ENCODE measurements around the gene MGAT4B. TPM values are rescaled to one million over a fixed set of nuclear protein-coding genes. Genes with fewer than 3 reads are reported as not detected.

The MGAT4B gene
- total RNA-seq, 1 donor from 2014 or later: 163 TPM

DNA sequence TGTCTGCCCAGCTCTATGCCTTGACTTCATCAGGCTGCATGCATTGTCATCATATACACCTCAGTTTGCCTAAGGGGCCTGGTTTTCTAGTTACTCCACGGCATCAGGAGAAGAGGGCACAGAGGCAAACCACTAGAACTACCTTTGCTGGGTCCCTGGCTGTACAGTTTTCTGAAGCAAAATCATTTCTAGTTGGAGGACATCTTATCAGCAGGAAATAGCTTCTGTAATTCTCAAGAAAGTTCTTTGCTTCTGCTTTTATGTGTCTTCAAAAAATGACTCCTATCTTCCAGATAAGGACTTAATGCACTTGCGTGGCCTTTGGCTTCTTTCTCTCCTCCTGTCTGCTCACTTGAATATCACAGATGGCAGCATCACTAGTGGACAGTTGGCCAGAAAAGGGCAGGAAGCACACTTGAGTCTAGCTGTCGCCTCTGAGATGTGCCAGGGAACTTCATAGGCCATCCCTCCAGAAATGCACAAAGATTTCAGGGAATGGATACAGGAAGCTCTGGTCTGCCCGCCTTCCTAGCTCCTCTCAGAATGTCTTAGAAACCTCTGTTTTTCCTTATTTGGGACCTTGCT, 35.3 kb downstream of the MGAT4B start:
- Mint-ChIP-seq H3K4me1 (ENCODE audit: unreplicated experiment) (no peaks in the 10 kb centered on the region), H3K4me3 (ENCODE audit: unreplicated experiment) (no peak overlapping the region), H3K27me3 (ENCODE audit: unreplicated experiment) (peaks cover 3% of the 10 kb centered on the region), H3K27ac (ENCODE audit: unreplicated experiment) (no peak overlapping the region), H3K36me3 (ENCODE audit: low read depth, unreplicated experiment) (peaks cover 53% of the 10 kb centered on the region), H3K9me3 (ENCODE audit: unreplicated experiment) (no peaks in the 10 kb centered on the region)
- TF ChIP-seq, protein P1, sequence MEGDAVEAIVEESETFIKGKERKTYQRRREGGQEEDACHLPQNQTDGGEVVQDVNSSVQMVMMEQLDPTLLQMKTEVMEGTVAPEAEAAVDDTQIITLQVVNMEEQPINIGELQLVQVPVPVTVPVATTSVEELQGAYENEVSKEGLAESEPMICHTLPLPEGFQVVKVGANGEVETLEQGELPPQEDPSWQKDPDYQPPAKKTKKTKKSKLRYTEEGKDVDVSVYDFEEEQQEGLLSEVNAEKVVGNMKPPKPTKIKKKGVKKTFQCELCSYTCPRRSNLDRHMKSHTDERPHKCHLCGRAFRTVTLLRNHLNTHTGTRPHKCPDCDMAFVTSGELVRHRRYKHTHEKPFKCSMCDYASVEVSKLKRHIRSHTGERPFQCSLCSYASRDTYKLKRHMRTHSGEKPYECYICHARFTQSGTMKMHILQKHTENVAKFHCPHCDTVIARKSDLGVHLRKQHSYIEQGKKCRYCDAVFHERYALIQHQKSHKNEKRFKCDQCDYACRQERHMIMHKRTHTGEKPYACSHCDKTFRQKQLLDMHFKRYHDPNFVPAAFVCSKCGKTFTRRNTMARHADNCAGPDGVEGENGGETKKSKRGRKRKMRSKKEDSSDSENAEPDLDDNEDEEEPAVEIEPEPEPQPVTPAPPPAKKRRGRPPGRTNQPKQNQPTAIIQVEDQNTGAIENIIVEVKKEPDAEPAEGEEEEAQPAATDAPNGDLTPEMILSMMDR (IDR thresholded peaks at IDR 0.05; ENCODE audit: unreplicated experiment): no peak
- DNase-seq (ENCODE audit: low spot score): no peak

DNA sequence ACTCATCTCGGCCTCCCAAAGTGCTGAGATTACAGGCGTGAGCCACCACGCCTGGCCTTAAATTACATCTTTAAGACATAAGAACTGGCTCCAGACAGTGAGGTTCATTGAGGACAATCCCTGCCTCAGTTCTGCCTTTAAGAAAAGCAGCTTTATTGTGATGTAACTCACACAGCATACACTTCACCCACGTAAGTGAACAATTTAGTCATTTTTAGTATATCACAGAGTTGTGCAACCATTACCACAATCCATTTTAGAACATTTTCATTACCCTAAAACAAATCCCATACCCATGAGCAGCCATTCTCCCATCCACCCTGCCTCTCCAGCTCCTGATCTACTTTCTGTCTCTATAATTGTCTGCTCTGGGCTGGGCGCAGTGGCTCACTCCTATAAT, 36.9 kb downstream of the MGAT4B start:
- Mint-ChIP-seq H3K36me3 (ENCODE audit: low read depth, unreplicated experiment) (peaks cover 45% of the 10 kb centered on the region), H3K27ac (ENCODE audit: unreplicated experiment) (peak overlapping the region; percentile 48), H3K4me3 (ENCODE audit: unreplicated experiment) (no peak overlapping the region), H3K27me3 (ENCODE audit: unreplicated experiment) (peaks cover 3% of the 10 kb centered on the region), H3K9me3 (ENCODE audit: unreplicated experiment) (no peaks in the 10 kb centered on the region), H3K4me1 (ENCODE audit: unreplicated experiment) (peaks cover 7% of the 10 kb centered on the region)
- DNase-seq (ENCODE audit: low spot score): no peak
- TF ChIP-seq, protein P1 (IDR thresholded peaks at IDR 0.05; ENCODE audit: unreplicated experiment): no peak

DNA sequence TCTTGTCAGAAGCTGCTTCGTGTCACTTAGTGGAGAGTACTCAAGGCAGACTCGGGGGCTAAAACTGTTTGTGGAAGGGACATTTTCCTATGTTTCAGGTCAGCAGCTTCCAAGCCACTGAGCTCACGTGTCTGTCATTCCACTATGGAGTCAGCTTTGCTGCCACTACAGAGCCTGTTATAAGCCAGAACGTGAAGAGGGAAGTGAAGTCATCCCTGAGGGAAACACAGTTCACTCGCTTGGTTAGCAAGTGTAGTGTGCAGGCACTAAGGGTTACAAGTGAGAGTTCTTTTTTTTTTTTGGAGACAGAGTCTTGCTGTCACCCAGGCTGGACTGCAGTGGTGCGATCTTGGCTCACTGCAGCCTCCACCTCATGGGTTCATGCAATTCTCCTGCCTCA, 37.4 kb downstream of the MGAT4B start:
- peaks cover 3% of the 10 kb centered on the region for H3K27me3 Mint-ChIP-seq (ENCODE audit: unreplicated experiment)
- DNase-seq (ENCODE audit: low spot score): no peak
- peaks cover 45% of the 10 kb centered on the region for H3K36me3 Mint-ChIP-seq (ENCODE audit: low read depth, unreplicated experiment)
- TF ChIP-seq, protein P1 (IDR thresholded peaks at IDR 0.05; ENCODE audit: unreplicated experiment): no peak
- no peaks in the 10 kb centered on the region for H3K9me3 Mint-ChIP-seq (ENCODE audit: unreplicated experiment)
- H3K27ac Mint-ChIP-seq (ENCODE audit: unreplicated experiment): peak overlapping the region; percentile 61
- peaks cover 7% of the 10 kb centered on the region for H3K4me1 Mint-ChIP-seq (ENCODE audit: unreplicated experiment)
- no peak overlapping the region for H3K4me3 Mint-ChIP-seq (ENCODE audit: unreplicated experiment)

DNA sequence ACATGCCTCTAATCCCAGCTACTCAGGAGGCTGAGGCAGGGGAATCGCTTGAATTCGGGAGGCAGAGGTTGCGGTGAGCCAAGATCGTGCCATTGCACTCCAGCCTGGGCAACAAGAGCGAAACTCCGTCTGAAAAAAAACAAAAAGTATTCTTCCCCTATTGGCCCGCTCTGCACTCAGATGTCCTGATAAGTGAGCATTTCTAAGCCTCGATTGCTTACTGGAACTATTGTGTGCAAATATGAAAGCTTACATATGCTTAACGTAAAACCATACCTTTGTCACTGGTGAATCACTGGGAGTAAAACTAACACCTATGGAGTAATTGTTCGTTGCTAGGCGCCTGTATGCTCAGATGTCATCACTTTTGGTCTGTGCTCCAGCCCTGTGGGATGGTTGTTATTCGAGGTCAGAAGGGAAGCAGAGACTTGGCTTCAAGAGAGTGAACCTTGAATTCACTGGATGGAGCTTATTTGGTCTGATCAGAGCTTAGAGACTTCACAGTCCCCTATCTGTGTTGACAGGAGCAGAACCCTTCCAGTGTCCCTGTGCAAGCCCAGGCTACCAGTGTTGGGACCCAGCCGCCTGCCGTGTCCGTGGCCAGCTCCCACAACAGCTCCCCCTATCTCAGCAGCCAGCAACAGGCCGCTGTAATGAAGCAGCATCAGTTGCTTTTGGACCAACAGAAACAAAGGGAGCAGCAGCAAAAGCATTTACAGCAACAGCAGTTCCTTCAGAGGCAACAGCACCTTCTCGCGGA, 38.2 kb downstream of the MGAT4B start:
- Mint-ChIP-seq H3K4me3 (ENCODE audit: unreplicated experiment) (no peak overlapping the region), H3K27ac (ENCODE audit: unreplicated experiment) (no peak overlapping the region), H3K4me1 (ENCODE audit: unreplicated experiment) (peaks cover 14% of the 10 kb centered on the region), H3K36me3 (ENCODE audit: low read depth, unreplicated experiment) (peaks cover 40% of the 10 kb centered on the region), H3K27me3 (ENCODE audit: unreplicated experiment) (peaks cover 3% of the 10 kb centered on the region), H3K9me3 (ENCODE audit: unreplicated experiment) (no peaks in the 10 kb centered on the region)
- no peak for DNase-seq (ENCODE audit: low spot score)
- TF ChIP-seq, protein P1 (IDR thresholded peaks at IDR 0.05; ENCODE audit: unreplicated experiment): no peak

DNA sequence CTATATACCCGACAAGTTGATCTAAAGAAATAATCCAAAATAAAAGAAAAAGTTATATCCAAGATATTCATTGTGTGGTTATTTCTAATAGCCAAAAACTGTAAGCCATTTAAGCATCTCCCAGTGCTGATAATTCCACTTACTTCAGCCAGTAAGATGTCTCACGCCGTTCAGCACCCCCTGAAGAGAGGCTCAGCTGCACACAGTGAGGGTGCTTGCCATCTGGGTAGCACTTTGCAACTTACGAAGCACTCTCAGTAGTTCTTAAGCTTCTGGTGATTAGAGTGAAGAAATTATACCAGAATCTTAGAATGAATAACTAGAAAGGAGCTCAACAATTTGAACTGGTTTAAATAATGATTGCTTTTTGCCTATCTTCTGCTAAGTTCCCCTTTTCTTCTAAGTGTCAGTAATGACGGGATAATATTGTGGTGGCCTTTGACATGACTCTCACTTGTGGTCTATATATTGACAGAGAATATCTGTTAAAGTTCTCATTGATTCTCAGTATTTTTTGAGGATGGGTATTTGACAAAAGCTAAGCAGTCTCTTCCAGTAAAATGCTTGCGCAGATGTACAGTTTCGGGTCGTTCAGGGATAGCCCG, 39.1 kb downstream of the MGAT4B start:
- Mint-ChIP-seq H3K9me3 (ENCODE audit: unreplicated experiment) (no peaks in the 10 kb centered on the region), H3K36me3 (ENCODE audit: low read depth, unreplicated experiment) (peaks cover 31% of the 10 kb centered on the region), H3K27me3 (ENCODE audit: unreplicated experiment) (peaks cover 3% of the 10 kb centered on the region), H3K27ac (ENCODE audit: unreplicated experiment) (no peak overlapping the region), H3K4me3 (ENCODE audit: unreplicated experiment) (no peak overlapping the region), H3K4me1 (ENCODE audit: unreplicated experiment) (peaks cover 21% of the 10 kb centered on the region)
- DNase-seq (ENCODE audit: low spot score): no peak
- TF ChIP-seq, protein P1 (IDR thresholded peaks at IDR 0.05; ENCODE audit: unreplicated experiment): no peak
